ENCODE results near the gene MIGA1.

The MIGA1 gene

GRCh38 chr1:77845951-77846350 lies 66.5 kb downstream of the MIGA1 start:
- DNase-seq (ENCODE audit: extremely low spot score), result no peak
- ChIA-PET CTCF (interaction anchor here (0.8 to 1.5 kb wide), 2 partner anchors 20 to 268 kb away, joined by 3 read pairs; no protein-coding TSS in a partner anchor), POLR2A (no interaction called here)
- no peak for TF ChIP-seq CTCF (IDR thresholded peaks at IDR 0.05; ENCODE audit: control extremely low read depth, extremely low read depth, low read depth, missing control alignments)

GRCh38 chr1:77846966-77847365 lies 67.5 kb downstream of the MIGA1 start:
- ChIA-PET CTCF (interaction anchor here (1.5 kb wide), 1 partner anchor 21 kb away, joined by 3 read pairs; no protein-coding TSS in a partner anchor), POLR2A (no interaction called here)
- DNase-seq (ENCODE audit: extremely low spot score), result no peak
- no peak for TF ChIP-seq CTCF (IDR thresholded peaks at IDR 0.05; ENCODE audit: control extremely low read depth, extremely low read depth, low read depth, missing control alignments)

- TF ChIP-seq CTCF (IDR thresholded peaks at IDR 0.05; ENCODE audit: control extremely low read depth, extremely low read depth, low read depth, missing control alignments), result no peak
- no peak for DNase-seq (ENCODE audit: extremely low spot score)
- CTCF ChIA-PET, result no interaction called here
- POLR2A ChIA-PET, result no interaction called here
Measured at GRCh38 chr1:77847621-77848080, 68.2 kb downstream of the MIGA1 start.

GRCh38 chr1:77850082-77850481 lies 70.6 kb downstream of the MIGA1 start:
- DNase-seq (ENCODE audit: extremely low spot score), result no peak
- no peak for TF ChIP-seq CTCF (IDR thresholded peaks at IDR 0.05; ENCODE audit: control extremely low read depth, extremely low read depth, low read depth, missing control alignments)
- ChIA-PET POLR2A (no interaction called here), CTCF (interaction anchor here (2.2 kb wide), 1 partner anchor 24 kb away, joined by 4 read pairs; no protein-coding TSS in a partner anchor)

GRCh38 chr1:77857552-77857951 lies 78.1 kb downstream of the MIGA1 start:
- ChIA-PET CTCF (interaction anchor here (1.1 to 1.8 kb wide), 2 partner anchors 9 to 28 kb away, joined by 3 to 6 read pairs; no protein-coding TSS in a partner anchor), POLR2A (no interaction called here)
- no peak for TF ChIP-seq CTCF (IDR thresholded peaks at IDR 0.05; ENCODE audit: control extremely low read depth, extremely low read depth, low read depth, missing control alignments)
- DNase-seq (ENCODE audit: extremely low spot score), result no peak

GRCh38 chr1:77858725-77859124 lies 79.3 kb downstream of the MIGA1 start:
- no peak for DNase-seq (ENCODE audit: extremely low spot score)
- POLR2A ChIA-PET, result no interaction called here
- no peak for TF ChIP-seq CTCF (IDR thresholded peaks at IDR 0.05; ENCODE audit: control extremely low read depth, extremely low read depth, low read depth, missing control alignments)
- CTCF ChIA-PET, result interaction anchor here (0.7 to 1.2 kb wide), 3 partner anchors 10 to 29 kb away, joined by 3 read pairs; no protein-coding TSS in a partner anchor
